A549 treated with CpdA at 1 μM for 4 hours (cell line): ENCODE results near the gene PRELID3B. TPM values are rescaled to one million over a fixed set of nuclear protein-coding genes. Genes with fewer than 3 reads are reported as not detected.

Experiments used
- total RNA-seq: library from RNA; stranded (reverse); fragments of 200-300 nt; extraction: Qiagen RNA extraction; gene quantifications from 5 replicates; pipeline ENCODE4 v1.2.3, GENCODE V29; 2022; ENCODE audit warnings: low read depth

The PRELID3B gene
- 54.9 to 71.1 TPM (median 57.3 TPM) in 5 replicates for total RNA-seq

DNA sequence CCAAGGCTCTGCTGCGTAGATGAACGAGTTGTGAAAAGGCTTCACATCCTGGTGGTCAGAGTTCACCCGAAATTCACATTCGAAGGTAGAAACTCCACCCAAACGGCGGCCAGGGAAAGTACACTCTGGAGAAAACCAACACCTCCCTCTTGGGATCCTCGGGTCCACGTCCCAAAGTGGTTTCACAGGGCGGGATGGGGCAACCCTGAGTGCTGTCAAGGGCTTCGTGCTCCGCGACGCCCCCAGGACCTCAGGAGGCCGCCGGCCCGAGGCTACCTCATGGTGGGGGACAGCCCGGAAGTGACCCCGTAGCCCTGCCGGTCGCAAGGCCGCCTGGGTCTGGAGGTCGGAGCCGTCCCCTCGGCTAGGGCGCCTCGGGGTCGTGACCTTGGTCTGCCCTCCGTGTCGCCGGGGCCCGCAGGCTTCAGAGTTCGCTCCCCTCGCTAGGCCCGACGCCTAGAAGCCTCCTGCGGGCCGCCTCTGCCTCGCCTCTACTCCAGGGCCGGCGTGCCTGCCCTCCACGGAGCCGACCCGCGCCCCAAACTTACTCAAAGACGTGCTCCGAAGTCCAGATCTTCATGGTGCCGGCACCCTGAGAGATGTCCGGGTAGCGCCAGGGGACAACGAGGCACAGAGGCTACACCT lies at the start of gene PRELID3B:
Gene PRELID3B (minus strand): TSS at position 636 of the 645 bp plus-strand sequence. CDS start 56 bp downstream, at position 580.

GRCh38 chr20:59032023-59032712 lies 10.4 kb downstream of the PRELID3B start, which contains the start of gene ATP5F1E:
Gene ATP5F1E (minus strand): TSS chr20:59032335. CDS start chr20:59032251, 84 bp downstream.

DNA sequence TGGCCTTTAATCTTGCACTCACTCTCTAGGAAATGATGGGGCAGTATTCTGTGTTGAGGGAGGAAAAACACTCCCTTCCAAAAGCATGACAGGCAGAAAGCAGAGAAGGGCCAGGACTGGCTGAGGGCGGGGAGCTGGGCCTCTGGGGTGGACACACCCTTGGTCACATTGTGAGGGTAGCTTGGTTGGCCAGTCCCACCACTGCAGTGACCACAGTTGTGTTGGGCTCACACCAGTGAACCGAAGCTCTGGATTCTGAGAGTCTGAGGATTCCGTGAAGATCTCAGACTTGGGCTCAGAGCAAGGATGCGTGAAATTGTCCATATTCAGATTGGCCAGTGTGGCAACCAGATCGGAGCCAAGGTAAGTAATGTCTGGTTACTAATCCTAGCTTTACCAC lies 23.4 kb downstream of the PRELID3B start, which contains the start of gene TUBB1:
Gene TUBB1 (plus strand): TSS at position 213 of the 400 bp plus-strand sequence. CDS start 94 bp downstream, at position 307.

GRCh38 chr20:59006864-59007664 lies 35.5 kb downstream of the PRELID3B start, which contains the start of gene CTSZ:
Gene CTSZ (minus strand): TSS chr20:59007254. CDS start chr20:59007128, 126 bp downstream.

Other genes starting within 250 kb of the PRELID3B start
- gene GNAS-AS1, start 191.9 kb downstream of the PRELID3B start, total RNA-seq, result not detected in 5 replicates
- 684 to 769 TPM (median 714 TPM) in 5 replicates for gene GNAS, start 190.1 kb downstream of the PRELID3B start, total RNA-seq
- gene NELFCD, start 61.5 kb downstream of the PRELID3B start, total RNA-seq, result 41.8 to 48.9 TPM (median 45.3 TPM) in 5 replicates
- gene CTSZ, start 35.5 kb downstream of the PRELID3B start, total RNA-seq, result 139 to 187 TPM (median 184 TPM) in 5 replicates
- 0.06 TPM in 1 of 5 replicates, not detected in the others for gene TUBB1, start 23.4 kb downstream of the PRELID3B start, total RNA-seq
- 85.5 to 130 TPM (median 101 TPM) in 5 replicates for gene ATP5F1E, start 10.5 kb downstream of the PRELID3B start, total RNA-seq
- gene ZNF831, start 121.0 kb upstream of the PRELID3B start, total RNA-seq, result not detected in 5 replicates